Astrocyte of the cerebellum (primary cell): ENCODE data around the gene PRRC2A.

ENCODE experiments used
- DNase-seq: peaks from one replicate; pipeline ENCODE4 v3.0.0-alpha.2; 2011; ENCODE audit warnings: low read depth
- H3K4me3 ChIP-seq: 2 replicates; pipeline ENCODE4 v1.5.1; 2011; ENCODE audit warnings: mild to moderate bottlenecking, low read depth, low read length, moderate library complexity
- CTCF ChIP-seq: IDR thresholded peaks from 2 replicates; pipeline ENCODE4 v1.5.1; 2012; ENCODE audit warnings: low read length, low read depth, moderate library complexity, mild to moderate bottlenecking; ENCODE audit errors: missing control alignments
- in situ Hi-C: cut with HindIII; loops from 2 replicates; pipeline ENCODE4 v1.10.0; 2017; ENCODE audit warnings: low sequenced_read_pairs

Gene PRRC2A

DNA sequence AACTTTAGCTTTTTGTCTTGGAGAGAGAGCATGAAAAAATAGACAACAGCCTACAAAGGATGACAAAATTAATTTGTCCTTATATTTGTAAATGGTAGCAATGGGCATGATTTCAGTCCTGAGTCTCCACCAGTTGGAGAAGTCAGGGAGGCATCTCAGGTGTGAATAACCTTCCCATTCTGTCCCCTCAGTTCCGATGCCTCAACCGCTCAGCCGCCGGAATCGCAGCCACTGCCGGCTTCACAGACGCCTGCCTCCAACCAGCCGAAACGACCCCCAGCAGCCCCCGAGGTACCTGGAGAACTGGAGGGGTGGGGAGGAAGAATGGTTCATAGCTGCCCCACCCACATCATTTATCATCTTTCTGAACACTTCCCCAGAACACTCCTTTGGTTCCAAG is 3.6 kb downstream of the PRRC2A start:
- in situ Hi-C loops = no loop called here
- TF ChIP-seq CTCF = no peak
- no peak overlapping the region for H3K4me3 ChIP-seq
- no peak for DNase-seq

DNA sequence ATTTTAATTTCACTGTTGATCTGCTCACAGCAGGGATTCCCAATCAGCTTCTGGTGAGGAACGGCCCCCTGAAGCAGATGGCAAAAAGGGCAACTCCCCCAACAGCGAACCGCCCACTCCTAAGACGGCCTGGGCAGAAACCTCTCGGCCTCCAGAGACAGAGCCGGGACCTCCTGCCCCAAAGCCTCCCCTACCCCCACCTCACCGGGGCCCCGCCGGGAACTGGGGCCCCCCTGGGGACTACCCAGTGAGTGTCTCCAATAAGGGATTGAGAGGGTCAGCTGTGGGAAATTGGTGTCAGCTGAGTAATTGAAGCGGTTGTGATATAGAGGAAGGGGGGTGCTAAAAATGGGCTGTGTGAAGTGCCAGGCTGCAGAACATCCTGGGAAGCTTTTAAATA is 6.4 kb downstream of the PRRC2A start:
- DNase-seq = no peak
- no peak for TF ChIP-seq CTCF
- in situ Hi-C loops = no loop called here
- no peak overlapping the region for H3K4me3 ChIP-seq

DNA sequence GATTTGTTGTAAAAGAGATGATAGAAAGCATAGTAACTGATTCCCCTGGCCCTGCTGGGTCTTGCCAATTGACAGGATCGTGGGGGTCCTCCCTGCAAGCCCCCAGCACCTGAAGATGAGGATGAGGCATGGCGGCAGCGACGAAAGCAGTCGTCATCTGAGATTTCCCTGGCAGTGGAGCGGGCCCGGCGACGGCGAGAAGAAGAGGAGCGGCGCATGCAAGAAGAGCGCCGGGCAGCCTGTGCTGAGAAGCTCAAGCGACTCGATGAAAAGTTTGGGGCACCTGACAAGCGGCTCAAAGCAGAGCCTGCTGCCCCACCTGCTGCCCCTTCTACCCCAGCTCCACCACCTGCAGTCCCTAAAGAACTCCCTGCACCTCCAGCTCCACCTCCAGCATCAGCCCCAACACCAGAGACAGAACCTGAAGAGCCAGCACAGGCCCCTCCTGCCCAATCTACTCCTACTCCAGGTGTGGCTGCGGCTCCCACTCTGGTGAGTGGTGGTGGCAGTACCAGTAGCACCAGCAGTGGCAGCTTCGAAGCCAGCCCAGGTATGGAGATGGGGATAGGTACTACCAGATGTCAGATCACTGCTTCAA is 7.3 kb downstream of the PRRC2A start:
- in situ Hi-C loops = no loop called here
- no peak overlapping the region for H3K4me3 ChIP-seq
- no peak for TF ChIP-seq CTCF
- no peak for DNase-seq

DNA sequence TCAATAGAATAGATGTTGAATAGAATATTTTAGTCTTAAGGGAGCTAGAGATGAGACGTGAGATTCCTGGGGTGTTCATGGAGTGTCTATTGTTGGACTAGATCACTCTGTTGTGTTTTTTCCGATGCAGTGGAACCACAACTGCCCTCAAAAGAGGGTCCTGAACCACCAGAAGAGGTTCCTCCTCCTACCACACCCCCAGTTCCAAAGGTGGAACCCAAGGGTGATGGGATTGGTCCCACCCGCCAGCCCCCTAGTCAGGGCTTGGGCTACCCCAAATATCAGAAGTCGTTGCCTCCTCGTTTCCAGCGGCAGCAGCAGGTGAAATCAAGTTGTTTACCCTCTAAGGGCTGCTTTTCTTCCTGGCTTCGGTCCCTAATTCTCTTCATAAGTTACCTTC is 8.5 kb downstream of the PRRC2A start:
- no peak for DNase-seq
- no peak overlapping the region for H3K4me3 ChIP-seq
- in situ Hi-C loops = no loop called here
- TF ChIP-seq CTCF = no peak

DNA sequence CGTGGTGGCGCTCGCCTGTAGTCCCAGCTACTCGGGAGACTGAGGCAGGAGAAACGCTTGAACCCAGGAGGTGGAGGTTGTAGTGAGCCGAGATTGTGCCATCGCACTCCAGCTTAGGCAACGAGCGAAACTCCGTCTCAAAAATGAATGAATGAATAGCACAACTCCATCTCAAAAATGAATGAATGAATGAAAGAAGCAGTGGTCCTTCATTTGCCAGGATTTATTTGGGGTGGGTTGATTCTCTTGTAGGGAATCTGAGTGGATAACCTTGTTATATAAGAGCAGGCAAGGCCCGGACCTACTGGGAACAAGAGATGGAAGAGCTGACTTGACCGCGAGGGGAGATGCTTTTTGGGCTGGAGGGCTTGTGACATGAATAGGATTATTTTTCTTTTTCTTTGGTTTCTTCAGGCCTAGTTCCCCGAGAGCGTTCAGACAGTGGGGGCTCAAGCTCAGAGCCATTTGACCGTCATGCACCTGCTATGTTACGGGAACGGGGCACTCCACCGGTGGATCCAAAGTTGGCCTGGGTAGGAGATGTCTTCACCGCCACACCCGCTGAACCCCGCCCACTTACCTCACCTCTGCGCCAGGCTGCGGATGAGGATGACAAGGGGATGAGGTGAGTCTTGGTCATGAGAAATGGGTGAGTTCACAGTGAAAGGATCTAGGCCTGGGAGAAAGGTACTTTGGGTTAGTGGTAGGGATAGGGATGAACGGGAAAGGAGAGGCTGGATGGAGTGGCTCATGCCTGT is 9.8 kb downstream of the PRRC2A start:
- DNase-seq = no peak

GRCh38 chr6:31631209-31631608 is 10.7 kb downstream of the PRRC2A start:
- TF ChIP-seq CTCF = no peak
- no peak for DNase-seq
- no peak overlapping the region for H3K4me3 ChIP-seq
- in situ Hi-C loops = no loop called here

More for the DNA sequence above, 9.8 kb downstream of the PRRC2A start:
- TF ChIP-seq CTCF = no peak
- no peak overlapping the region for H3K4me3 ChIP-seq
- in situ Hi-C loops = no loop called here
